EH (cell line): ENCODE results near the gene KCNJ4.

Source experiments
- DNase-seq: peaks from one replicate; pipeline ENCODE4 v3.0.0-alpha.2; 2015; ENCODE audit warnings: low read depth

Gene KCNJ4

GRCh38 chr22:38429499-38430068, 25.4 kb downstream of the KCNJ4 start:
- DNase-seq: no peak

DNA sequence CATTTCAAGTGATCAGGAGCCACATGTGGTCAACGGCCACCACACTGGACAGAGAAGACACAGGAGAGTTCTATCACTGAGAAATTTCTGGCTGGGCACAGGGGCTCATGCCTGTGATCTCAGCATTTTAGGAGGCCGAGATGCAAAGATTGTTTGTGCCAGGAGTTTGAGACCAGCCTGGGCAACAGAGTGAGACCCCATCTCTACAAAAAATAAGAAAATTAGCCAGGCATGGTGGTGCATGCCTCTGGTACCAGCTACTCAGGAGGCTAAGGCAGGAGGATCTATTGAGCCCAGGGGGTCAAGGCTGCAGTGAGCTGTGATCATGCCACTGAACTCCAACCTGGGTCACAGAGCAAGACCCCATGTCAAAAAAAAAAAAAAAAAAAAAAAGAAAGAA, 26.3 kb downstream of the KCNJ4 start:
- DNase-seq: no peak

- no peak for DNase-seq
Observed at GRCh38 chr22:38427940-38428339, 27.1 kb downstream of the KCNJ4 start.

GRCh38 chr22:38427465-38427864, 27.5 kb downstream of the KCNJ4 start:
- no peak for DNase-seq

DNA sequence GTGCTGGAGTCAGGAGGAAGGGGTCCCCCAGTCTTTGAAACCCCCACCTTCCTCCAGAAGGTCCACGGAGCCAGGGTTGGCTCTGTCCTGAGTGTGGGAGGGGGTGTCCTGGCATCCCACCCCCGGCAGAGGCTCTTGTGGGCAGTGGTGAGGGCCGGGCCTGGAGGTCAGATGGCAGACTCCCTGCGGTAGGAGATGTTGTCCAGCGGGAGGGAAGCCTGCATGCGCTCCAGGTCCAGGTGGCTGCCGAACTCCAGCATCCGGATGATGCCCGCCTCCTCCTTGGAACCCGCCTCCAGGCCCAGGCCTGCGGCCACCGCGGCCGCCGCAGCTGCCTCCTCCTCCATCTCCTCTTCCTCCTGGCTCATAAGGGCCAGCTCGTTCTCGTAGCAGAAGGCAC, 28.4 kb downstream of the KCNJ4 start:
- no peak for DNase-seq

DNA sequence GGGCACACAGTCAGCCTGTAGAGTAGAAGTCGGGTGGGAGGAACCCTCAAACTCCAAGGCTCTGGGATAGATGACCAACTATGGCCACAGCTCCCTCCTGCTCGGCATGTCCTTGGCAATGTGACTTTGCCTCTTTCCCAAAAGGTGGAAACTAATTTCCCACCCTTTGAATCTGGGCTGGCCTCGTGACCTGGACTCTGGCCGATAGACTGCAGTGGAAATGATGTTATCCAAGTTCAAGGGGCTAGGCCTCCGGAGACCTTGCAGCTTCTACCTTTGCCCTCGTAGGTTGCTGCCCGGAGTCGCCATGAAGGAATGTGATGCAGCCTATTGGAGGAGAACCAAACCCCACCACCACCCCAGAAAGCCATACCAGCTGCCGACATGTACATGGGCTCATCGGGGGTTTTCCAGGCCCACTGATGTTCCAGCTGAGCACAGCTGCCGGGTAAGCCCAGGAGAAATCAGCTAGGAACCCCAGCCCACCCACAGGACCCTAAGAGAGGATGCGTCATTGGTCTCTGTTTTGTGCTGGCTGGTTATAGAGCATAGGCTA, 30.4 kb downstream of the KCNJ4 start:
- DNase-seq: no peak

DNA sequence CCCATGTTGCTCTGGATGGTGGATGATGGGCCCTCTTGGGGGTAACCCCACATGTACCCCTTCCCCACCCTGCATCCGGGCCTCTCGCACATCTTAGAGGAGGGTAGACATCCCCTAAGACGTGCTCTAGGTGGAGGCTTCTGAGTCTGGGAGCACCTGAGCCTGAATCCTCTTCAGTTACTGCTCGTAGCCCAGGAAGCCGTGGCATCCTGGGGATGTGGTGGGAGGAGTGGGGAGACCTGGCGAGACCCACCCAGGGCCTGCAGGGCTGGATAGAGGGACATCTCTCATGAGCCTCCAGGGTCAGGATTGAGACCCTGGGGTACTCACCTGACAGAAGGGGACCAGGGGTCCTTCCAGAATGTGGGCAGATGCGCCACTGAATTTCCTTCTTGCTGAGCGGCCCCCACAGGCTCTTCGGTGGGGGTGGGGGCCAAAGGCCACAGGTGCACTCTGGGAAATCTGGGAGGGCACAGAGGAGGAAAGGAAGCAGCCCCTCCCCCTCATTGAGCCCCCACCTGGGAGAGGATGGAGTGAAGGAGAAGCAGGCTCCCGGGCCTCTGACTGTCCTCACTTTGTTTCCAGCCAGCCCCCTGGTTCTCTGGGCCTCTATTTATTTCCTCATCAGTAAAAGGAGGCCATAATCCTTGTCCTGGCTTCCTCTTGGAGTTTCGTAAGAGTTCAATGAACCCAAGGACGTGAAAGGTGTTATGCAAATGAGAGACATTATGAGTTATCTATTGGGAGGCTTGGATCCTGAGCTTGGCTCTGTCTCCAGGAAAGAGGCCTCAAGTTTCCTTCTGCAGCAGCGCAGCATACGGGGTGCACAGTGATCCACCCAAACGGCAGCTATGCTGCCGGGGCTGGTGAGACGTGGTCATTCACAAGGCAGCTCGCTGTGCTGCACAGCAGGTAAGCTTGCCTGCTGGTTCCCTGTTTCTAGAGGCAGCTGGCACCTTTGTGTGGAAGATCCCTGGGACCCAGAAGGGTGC, 31.2 kb downstream of the KCNJ4 start:
- DNase-seq: no peak

GRCh38 chr22:38422611-38423511, 32.1 kb downstream of the KCNJ4 start:
- no peak for DNase-seq

- DNase-seq: no peak
Observed at GRCh38 chr22:38420734-38421133, 34.3 kb downstream of the KCNJ4 start.

DNA sequence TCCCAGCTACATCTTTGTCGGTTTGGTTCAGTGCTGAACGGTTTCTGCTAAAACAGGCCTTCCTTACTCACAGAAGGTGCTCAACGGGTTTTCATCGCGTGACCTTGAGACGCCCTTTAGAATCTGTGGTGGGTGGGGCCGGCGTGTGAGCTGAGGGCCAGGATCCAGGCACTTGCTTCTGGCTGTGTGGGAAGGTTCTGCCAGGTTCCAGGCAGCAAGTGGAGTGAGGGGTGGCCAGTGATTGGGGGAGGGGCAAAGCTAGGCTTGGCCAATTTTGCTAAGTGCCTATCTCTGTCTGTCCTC, 35.2 kb downstream of the KCNJ4 start:
- no peak for DNase-seq

- no peak for DNase-seq
Observed at GRCh38 chr22:38419121-38419857, 35.7 kb downstream of the KCNJ4 start.

GRCh38 chr22:38418589-38418988, 36.4 kb downstream of the KCNJ4 start:
- DNase-seq: no peak

DNA sequence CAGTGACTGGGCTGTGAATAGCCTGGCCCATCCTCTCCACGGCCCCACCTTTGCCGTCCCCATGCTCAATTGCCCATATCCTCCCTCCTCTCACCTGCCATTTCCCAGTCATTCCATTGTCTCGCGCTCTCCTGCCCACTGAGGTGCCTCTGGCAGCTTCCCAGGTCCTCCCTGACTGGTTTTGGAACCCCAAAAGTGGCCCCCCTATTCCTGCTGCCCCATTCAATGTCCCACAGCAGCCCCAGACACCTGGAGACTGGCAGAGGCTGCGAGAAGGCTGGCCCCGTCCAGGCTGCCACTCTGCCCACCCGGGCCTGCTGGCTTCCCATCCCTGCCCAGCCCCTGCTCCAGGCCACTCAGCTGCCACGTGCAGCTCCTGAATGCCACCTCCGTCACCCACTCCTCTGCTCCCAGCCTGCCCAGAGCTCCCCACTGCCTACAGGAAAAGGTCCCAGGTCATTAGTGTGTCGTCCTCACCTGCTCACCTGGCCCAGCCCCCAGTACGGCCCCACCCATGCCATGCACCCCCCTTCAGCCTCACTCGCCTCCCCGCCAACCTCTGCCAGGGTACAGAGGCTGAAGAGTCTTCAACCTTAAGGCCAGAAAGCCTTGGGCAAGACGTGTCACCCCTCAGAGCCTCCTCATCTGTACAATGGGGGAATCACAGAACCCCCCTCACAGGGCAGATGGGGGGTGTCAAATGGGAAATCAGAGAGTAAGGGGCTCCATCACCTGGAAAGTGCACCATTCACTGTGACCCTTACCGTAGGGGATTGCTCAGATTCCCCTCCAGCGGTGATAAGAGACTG, 37.5 kb downstream of the KCNJ4 start:
- DNase-seq: no peak

- DNase-seq: no peak
Observed at GRCh38 chr22:38416621-38417251, 38.3 kb downstream of the KCNJ4 start.

DNA sequence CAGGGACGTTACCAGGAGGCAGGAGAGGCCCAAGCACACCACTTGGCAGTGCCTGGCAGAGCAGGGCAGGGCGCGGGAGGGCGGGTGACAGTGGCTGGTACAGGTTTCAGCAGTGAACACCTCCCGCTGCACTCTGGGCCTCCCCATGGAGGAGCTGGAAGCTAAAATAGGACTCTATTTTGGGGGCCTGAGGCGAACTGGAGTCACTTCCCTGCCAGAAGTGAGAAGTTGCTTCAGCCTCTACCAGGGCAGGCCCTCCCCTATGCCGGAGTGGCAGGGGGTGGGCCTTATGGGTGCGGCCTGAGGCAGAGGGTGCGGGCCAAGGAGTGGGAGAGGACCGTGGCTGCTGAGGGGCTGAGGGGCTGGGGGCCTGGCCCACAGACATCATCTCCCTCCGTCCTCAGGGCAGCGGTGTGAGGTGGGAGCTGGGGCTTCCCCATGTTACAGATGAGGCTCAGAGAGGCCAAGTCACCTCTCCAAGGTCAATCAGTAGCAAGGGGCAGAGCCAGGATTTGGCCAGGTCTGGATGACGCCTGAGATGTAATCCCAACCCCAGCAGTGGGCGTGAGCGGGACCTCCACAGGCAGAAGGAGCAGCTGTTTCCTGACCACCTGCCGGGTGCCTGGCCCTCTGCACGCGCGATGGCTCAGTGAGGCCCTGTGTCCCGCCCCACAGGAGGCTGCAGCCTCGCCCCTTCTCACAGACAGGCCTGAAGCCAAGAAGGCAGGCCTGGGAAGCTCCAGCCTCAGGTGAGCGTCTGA, 39.3 kb downstream of the KCNJ4 start:
- DNase-seq: no peak

- DNase-seq: no peak
Observed at GRCh38 chr22:38415046-38415445, 40.0 kb downstream of the KCNJ4 start.

DNA sequence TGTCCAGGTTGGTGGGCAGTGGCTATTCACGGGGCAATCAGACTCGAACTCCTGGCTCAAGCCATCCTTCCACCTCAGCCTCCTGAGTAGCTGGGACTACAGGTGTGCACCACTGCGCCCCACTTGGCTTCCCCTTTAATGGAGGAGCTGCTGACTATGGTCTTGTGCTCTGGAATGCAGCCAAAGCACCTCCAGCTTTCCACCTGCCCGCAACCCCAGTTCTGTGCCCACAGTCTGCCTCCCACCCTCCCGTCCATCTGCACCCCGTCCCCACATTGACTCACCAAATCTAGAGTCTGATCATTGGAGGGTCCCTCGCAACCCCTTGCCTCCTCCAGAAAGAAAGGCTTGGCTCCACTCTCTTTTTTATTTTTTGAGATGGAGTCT, 41.0 kb downstream of the KCNJ4 start:
- DNase-seq: no peak

DNA sequence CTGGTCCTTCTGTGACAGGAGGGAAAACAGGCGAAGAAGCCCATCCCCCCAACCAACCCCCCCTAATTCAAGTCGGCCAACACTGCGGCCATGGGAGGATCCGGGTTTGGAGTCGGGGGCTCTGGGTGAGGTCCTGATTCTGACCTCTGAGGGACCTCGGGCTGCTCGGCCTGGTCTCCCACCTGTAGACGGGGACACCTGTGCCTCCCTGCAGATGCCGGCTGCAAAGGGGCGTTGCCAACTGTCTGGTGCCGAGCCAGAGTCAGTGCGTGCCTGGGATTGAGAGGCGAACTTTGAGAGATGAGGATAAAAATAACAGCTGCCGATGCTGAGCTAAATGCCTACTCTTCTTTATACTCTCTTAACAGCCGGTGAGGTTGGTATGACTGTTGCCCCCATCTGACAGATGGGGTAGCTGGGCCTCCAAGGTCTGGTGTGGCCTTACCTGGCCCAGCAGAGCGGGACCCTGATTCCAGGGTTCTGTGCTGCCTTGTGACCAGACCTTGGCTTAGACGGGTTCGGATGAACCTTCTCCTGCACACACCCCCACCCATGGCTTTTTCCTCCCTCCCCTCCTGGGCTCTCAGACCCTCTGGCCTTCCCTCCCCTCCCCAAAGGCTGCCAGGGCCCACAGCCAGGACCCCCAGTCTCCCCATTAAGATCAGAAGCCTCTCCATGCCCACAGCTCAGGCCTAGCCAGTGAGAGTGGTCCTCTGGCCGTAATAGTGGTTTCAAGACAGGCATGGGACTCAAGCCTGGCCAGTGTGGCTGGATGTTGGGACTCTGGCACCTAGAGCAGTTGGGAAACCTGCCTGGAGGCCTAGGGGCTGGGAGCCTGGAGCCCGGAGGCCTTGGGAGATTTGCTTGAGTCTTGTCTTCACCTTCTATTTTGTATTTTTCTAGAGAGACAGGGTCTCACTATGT, 41.7 kb downstream of the KCNJ4 start:
- DNase-seq: peak; percentile 36
